GM13976 (cell line): Measurements from ENCODE around the gene PDLIM5.

ENCODE experiments used
- DNase-seq: peaks from one replicate; pipeline ENCODE4 v3.0.0; 2012; ENCODE audit warnings: low spot score
- CTCF ChIP-seq: IDR thresholded peaks from 2 replicates; pipeline ENCODE4 v1.5.1; 2012; ENCODE audit warnings: borderline replicate concordance, mild to moderate bottlenecking; ENCODE audit not compliant: insufficient read depth; ENCODE audit errors: extremely low read depth, missing control alignments, control extremely low read depth
- in situ Hi-C: fragments of 300-500 bp; cut with MboI; formaldehyde crosslinking; loops from one replicate; pipeline ENCODE4 v1.12.0; 2022; ENCODE audit warnings: low sequenced_read_pairs, mixed read lengths, inconsistent platforms; ENCODE audit not compliant: unreplicated experiment

Gene PDLIM5

GRCh38 chr4:94486372-94486801 lies 34.6 kb downstream of the PDLIM5 start:
- in situ Hi-C loops, result no loop called here
- no peak for TF ChIP-seq CTCF
- no peak for DNase-seq

- no peak for TF ChIP-seq CTCF
- in situ Hi-C loops, result no loop called here
- no peak for DNase-seq
Observed at GRCh38 chr4:94488670-94489069, 36.9 kb downstream of the PDLIM5 start.

GRCh38 chr4:94489098-94489497 lies 37.4 kb downstream of the PDLIM5 start:
- TF ChIP-seq CTCF, result no peak
- in situ Hi-C loops, result no loop called here
- DNase-seq, result no peak

GRCh38 chr4:94490437-94490836 lies 38.7 kb downstream of the PDLIM5 start:
- no peak for DNase-seq
- no peak for TF ChIP-seq CTCF
- in situ Hi-C loops, result no loop called here

- no peak for DNase-seq
- TF ChIP-seq CTCF, result no peak
- in situ Hi-C loops, result no loop called here
Observed at GRCh38 chr4:94491322-94491721, 39.6 kb downstream of the PDLIM5 start.

GRCh38 chr4:94495408-94495807 lies 43.7 kb downstream of the PDLIM5 start:
- no peak for DNase-seq
- TF ChIP-seq CTCF, result peak; percentile 6
- in situ Hi-C loops, result no loop called here

GRCh38 chr4:94497690-94498089 lies 45.9 kb downstream of the PDLIM5 start:
- DNase-seq, result no peak
- no peak for TF ChIP-seq CTCF
- in situ Hi-C loops, result no loop called here
